GM15510 (cell line): ENCODE results near the gene UGDH.

Experiments
- POLR2A ChIP-seq: IDR thresholded peaks from 3 replicates; pipeline ENCODE4 v1.6.1; 2011; ENCODE audit warnings: borderline replicate concordance; ENCODE audit not compliant: insufficient read length; ENCODE audit errors: extremely low read depth

UGDH gene

DNA sequence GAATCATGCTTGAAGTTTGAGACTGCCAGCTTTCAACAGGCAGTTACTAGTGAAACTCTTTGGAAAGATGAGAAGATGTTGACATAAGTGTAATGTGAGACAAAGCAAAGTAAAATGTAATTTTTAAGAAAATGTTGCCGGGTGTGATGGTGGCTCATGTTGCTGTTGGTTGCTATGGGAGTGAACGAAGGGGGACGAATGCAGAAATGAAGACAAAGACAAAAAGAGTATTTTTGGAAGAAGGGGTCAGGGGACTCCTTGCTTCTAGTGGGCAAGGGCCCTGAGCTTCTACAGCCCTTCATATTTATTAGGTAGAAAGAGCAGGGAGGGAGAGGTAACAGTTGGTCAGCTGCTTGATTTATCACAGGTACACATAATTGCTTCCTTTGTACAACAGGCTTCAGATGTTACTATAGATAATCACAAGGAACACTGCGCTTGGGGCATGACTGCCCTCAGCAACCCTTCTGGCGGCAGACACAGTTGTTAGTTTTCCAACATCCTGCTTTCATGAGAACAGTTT is 11.9 kb upstream of the UGDH start:
- no peak for TF ChIP-seq POLR2A

DNA sequence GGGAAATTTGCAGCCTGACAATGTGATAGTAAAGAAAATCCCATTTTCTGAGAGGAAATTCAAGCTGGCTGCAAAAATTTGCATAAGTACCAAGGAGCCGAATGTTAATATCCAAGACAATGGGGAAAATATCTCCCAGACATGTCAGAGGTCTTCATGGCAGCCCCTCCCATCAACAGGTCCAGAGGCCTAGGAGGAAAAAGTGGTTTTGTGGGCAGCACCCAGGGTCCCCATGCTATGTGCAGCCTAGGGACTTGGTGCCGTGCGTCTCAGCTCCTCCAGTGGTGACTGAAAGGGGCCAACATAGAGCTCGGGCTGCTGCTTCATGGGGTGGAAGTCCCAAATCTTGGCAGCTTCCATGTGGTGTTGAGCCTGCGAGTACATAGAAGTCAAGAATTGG is 6.3 kb upstream of the UGDH start:
- TF ChIP-seq POLR2A = no peak

DNA sequence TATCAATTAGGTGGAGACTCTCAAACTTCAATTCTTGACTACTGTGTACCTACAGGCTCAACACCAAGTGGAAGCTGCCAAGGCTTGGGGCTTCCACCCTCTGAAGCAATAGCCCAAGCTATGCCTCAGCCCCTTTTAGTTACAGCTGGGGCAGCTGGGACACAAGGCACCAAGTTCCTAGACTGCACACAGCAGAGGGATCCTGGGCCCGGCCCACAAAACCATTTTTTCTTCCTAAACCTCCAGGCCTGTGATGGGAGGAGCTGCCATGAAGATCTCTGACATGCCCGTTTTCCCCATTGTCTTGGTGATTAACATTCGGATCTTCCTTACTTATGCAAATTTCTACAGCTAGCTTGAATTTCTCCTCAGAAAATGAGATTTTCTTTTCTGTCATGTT is 3.4 kb upstream of the UGDH start:
- no peak for TF ChIP-seq POLR2A

DNA sequence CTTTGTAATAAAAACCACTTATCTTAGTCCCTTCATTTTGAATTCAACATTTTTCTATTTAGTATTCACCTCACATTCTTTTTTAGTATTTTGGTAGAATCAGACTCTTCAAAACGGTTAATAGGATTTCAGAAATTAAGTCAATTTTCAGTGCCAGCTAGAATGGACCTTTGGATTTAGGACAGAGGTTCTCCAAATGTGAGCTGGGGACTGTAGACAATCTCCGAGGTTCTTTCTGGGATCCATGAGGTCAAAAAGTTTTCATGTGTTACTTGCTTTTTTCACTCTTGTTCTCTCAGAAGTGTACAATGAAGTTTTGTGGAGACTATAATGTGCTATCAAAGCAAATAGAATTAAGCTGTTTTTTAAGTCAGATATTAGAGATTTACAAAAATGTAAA is 2.3 kb upstream of the UGDH start:
- TF ChIP-seq POLR2A = no peak

DNA sequence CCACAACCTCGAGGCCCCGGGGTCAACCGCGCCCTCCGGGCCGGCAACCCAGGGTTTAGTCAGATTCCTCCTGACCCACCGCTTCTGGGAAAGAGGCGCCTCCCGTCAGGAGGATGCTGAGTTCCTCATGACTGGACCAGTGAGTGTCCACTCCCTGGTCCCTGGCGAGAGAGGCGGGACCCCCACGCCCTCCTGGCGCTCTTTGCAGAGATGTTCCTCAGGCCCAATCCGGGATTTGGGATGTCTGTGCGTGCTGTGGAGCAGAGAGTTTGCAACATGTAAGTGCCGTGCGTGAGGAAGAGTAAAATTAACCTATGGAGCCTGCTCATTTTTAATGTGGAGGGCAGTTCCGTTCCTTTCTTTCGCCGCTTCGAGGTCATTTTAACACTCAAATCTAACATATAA is 824 bp upstream of the UGDH start:
- TF ChIP-seq POLR2A = no peak

DNA sequence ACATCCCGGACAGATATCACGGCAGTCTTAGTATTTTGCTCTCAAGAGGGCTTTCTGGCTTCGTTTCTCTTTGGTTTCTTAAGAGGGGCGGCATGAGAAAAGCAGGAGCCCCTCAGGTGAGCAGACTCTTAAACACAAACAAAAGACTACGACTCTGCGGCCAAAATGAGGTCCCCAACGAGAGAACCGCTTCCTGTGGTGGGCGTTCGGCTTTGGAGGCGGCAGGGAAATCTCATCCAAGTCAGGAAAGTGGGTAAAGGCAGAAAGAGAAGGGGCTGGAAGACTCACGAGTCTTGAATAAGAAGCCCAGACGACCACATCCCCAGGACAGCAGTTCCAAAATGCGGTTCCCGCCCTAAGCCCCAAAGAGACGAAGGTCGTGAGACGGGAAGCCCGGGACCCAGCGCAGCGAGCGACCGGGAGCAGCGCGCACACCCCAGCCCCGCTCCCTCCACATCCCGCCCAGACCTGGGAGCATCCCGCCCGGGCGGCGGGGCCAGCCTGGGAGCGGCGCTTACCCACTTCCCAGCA is 409 bp downstream of the UGDH start:
- TF ChIP-seq POLR2A = no peak

DNA sequence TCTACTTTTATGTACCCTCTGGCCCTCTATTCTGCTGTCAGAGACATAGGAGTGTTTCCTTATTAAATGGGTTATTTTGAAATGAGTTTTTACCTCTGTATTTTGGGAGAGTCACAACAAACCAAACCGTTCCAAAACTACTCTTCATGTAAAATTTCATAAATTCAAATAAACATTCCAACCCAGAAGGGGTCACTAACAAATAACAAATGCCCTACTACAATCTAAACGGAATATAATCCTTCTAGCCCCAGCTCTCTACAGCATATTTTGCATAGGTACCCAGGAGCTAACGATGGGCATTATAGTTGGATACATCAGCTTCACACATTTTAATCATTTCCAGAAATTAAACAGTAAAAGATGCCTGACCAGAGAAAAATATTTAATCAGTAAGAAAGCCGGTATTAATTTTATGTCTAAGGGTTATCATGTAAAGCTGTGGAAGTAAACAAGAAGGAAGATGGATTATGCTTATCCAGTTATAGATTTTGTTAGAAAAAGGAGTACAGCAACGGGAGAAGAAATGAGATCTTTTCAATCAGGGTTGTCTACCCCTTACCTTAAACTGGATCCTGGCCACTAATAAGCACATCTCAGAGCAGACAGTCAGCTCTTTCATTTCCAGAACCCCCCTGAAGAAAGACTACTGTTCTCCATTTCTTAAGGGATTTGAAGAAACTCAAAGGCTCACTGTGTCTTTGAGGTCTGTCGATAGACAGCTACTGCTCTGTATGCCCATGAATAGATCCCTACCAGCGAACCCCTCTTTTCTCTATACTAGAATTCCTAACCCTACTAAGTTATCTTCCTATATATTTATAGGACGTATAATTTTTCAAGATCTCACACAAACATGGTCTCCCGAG is 1.2 kb downstream of the UGDH start:
- no peak for TF ChIP-seq POLR2A

DNA sequence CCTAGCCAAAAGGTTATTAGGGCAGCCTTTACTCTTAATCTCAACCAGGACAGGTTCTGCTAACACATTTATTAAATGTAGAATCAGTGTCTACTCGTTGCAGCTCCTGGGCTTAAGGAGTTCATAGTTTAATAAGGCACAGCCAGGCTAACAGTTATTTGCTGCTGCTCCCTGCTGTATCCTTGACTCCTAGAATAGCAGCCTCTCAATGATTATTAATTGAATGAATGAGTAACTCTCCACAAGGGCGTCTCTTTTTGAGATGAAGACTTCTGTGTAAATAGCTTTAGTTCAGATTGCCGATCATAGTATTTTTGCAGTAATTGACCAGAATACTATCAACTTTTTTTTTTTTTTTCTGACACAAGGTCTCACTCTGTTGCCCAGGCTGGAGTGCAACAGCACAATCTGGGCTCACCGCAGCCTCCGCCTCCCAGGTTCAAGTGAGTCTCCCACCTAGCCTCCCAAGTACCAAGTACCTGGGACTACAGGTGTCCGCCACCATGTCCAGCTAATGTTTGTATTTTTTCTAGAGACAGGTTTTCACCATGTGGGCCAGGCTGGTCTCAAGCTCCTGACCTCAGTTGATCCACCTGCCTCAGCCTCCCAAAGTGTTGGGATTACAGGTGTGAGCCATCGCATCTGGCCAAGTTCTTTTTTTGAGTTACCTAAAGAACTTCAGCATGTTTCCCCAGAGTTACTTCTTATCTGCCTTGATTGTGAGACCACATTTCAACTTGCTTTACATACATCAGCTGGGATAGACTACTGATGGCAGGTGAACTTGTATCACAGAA is 2.9 kb downstream of the UGDH start:
- no peak for TF ChIP-seq POLR2A

DNA sequence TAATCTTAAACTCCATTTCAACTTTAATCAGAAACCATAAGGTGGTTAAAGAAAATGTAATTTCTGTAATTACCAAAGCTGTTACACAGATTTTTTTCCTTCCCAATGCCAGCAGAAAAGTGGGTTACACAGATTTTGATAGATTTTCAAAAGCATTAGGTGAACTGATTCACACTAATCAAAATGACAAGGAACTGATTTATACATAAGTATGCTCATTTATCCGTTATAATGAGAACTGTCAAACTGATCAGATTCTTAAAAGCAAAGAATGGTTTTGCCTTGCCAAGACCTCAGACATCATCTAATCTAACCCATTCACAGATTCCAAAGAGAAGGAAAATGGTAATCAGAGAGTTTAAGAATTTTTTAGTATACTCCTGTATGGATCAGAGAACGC is 5.2 kb downstream of the UGDH start:
- TF ChIP-seq POLR2A = no peak

DNA sequence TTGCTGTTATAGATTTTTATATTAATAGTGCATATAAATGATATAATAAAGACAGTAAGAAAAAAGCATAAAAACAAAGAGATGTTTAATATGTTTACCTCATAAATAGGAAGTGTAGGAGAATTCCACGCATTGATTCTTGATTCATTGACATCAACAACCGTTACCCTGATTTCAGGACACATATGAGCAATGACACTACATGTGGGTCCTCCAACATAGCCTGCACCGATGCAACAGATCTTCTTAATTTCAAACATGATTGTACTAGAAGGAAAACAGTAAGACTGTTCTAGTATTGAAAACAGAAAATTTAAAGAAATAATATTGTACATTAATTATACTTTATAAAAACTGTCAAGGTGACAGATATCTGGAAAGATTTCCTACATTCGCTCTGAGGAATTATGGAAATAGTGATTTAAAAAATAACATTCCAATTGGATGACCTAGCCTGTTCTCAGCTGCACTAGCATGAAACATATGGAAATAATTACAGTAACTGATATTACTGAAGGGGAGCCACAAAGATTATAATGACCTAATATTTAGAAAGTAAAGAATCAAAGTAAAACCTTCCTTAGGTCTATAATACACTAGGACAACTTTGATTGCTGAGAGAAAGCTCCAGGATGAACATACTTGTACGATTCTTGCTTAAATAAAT is 5.9 kb downstream of the UGDH start:
- no peak for TF ChIP-seq POLR2A

DNA sequence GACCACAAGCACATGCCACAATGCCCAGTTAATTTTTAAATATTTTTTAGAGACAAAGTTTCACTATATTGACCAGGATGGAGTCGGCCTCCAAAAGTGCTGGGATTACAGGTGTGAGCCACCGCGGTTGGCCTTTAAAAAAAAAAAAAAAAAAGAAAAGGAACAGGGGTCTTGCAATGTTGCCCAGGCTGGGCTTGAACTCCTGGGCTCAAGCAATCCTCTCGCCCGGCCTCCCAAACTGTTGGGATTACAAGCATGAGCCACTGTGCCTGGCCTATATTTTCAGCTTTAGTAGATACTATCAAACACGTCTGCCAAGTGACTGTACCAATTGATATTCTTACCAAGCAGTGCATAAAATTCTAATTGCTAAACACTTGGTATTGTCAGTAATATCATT is 8.8 kb downstream of the UGDH start:
- TF ChIP-seq POLR2A = no peak

DNA sequence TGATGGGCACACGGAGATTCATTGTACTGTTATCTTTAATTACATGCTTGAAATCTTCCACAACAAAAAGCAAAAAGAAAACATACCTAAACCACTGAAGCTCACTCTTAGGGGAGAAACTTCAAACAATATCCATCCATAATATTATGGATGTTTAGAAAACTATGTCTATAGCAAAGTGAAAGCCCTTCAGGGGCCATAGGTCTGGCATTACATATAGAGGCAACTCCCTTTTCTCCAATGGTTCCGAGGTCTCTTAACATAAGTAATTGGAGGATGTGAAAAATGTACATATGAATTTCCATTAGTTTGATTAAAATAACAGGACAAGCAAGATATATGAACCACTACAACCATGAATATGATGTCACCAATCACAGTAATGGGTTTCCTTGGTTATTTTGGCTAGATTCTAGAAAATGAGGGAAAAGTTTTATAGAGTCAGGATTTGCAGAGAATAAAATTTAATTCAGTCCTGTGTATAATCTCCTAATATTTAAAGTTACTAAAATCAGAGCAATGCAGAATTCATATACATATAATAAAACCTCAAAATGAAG is 10.8 kb downstream of the UGDH start:
- TF ChIP-seq POLR2A = no peak

DNA sequence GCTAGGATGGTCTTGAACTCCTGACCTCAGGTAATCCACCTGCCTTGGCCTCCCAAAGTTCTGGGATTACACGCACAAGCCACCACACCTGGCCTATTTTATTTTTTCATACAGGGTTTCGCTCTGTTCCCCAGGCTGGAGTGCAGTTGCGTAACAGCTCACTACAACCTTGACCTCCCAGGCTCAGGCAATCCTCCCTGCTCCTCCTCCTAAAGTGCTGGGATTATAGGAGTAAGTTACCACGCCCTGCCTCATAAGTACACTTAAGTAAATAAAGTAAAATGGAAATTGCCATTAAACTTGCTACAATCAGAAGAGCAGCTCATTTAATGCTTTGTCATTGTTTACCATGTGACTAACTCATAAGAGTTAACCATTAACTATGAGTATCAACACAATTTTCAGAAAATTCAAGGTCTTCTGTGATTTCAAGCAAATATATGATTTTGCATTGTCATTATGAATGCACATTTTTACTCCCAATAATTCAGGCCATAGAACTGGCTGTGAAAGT is 12.3 kb downstream of the UGDH start:
- TF ChIP-seq POLR2A = no peak

DNA sequence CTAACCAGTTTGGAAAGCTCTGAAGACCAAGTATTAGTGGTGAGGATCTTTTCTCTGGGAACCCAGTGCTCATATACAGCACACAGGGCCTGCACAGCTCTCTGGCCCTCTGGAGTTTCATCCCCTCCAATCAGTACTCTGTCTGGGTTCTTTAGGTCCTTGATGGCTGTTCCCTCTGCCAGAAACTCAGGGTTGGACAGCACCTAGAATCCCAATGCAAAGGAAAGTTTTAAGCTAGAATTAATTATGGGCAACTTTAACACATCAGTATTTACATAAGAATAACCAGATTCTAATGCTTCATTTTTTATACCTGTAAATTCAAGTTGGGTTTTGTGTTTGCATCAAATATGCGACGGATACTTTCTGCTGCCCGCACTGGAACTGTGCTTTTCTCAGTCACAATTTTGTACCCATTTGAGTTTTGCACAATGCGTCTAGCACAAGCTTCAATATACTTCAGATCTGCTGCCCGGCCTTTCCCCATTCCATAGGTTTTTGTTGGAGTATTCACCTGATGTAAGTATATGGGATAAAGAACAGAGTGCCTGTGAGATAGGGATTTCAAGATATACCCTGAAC is 16.8 kb downstream of the UGDH start:
- TF ChIP-seq POLR2A = no peak
